ENCODE measurements around the gene NRAP. TPM values are rescaled to one million over a fixed set of nuclear protein-coding genes. Genes with fewer than 3 reads are reported as not detected.

The NRAP gene
- polyA plus RNA-seq, 6 donors from 2014 or later, result not detected

Other genes starting within 250 kb of the NRAP start
- not detected for gene HABP2, start 111.0 kb downstream of the NRAP start, polyA plus RNA-seq (ENCODE audit: low read depth in 6 of 6)
- 10 to 100 TPM; 15.0 to 24.0 (median 18.3) TPM for gene CASP7, start 15.9 kb upstream of the NRAP start, polyA plus RNA-seq (ENCODE audit: low read depth in 6 of 6)
- not detected for gene PLEKHS1, start 87.6 kb upstream of the NRAP start, polyA plus RNA-seq (ENCODE audit: low read depth in 6 of 6)
- gene DCLRE1A, start 190.0 kb upstream of the NRAP start, polyA plus RNA-seq (ENCODE audit: low read depth in 6 of 6), result 1 to 10 TPM; 1.5 to 4.6 (median 1.9) TPM
- gene NHLRC2, start 190.6 kb upstream of the NRAP start, polyA plus RNA-seq (ENCODE audit: low read depth in 6 of 6), result 10 to 100 TPM in 5 of 6 donors, 1 to 10 TPM in 1; 7.2 to 18.9 (median 14.2) TPM